Lung (tissue), 12 donors: ENCODE measurements around the gene CNTNAP2. TPM values are rescaled to one million over a fixed set of nuclear protein-coding genes. Genes with fewer than 3 reads are reported as not detected.

Source experiments
- ATAC-seq: fragments of 200-7000 bp; cut with Tn5 transposase; one replicate; pipeline ENCODE4 v1.9.1; 2020; ENCODE audit warnings: moderate number of reproducible peaks; ENCODE audit not compliant: insufficient read depth, low FRiP score
- DNase-seq, 3 donors: peaks; one replicate each; pipeline ENCODE4 v3.0.0-alpha.2; 2013 to 2017
- H3K27ac ChIP-seq, 2 donors: one replicate each; pipeline ENCODE4 v1.5.1; 2013; ENCODE audit warnings: mild to moderate bottlenecking in 2 of 2, moderate library complexity in 2 of 2, control low read depth in 1 of 2, inconsistent platforms in 1 of 2, low read depth in 1 of 2, low read length in 1 of 2
- H3K27me3 ChIP-seq, 3 donors: one replicate each; pipeline ENCODE4 v1.5.1; 2013; ENCODE audit warnings: low read length in 2 of 3; ENCODE audit not compliant: control insufficient read depth in 3 of 3, insufficient read depth in 3 of 3
- H3K36me3 ChIP-seq, 4 donors: one replicate each; pipeline ENCODE4 v1.5.1; 2013; ENCODE audit warnings: low read length in 4 of 4, mild to moderate bottlenecking in 1 of 4, moderate library complexity in 1 of 4; ENCODE audit not compliant: control insufficient read depth in 4 of 4, insufficient read depth in 4 of 4
- H3K4me1 ChIP-seq, 5 donors: one replicate each; pipeline ENCODE4 v1.5.1; 2013; ENCODE audit warnings: low read length in 5 of 5, mild to moderate bottlenecking in 2 of 5, moderate library complexity in 1 of 5; ENCODE audit not compliant: control insufficient read depth in 5 of 5, insufficient read depth in 5 of 5
- H3K4me3 ChIP-seq: one replicate; pipeline ENCODE4 v1.5.1; 2013; ENCODE audit warnings: mild to moderate bottlenecking, control low read depth, moderate library complexity
- H3K9ac ChIP-seq, 2 donors: one replicate each; pipeline ENCODE4 v1.5.1; 2013; ENCODE audit warnings: low read length in 2 of 2, control low read depth in 1 of 2; ENCODE audit not compliant: insufficient read depth in 1 of 2
- H3K9me3 ChIP-seq, 4 donors: one replicate each; pipeline ENCODE4 v1.5.1; 2013; ENCODE audit warnings: low read length in 3 of 4, mild to moderate bottlenecking in 1 of 4, moderate library complexity in 1 of 4; ENCODE audit not compliant: control insufficient read depth in 4 of 4, insufficient read depth in 3 of 4
- CTCF ChIP-seq: IDR thresholded peaks from 2 replicates; pipeline ENCODE4 v1.5.1; 2012; ENCODE audit warnings: mild to moderate bottlenecking; ENCODE audit errors: control extremely low read depth, extremely low read depth
- WGBS, 2 donors: extraction: QIAGEN DNeasy Blood & Tissue Kit; methylation state at CpG; one replicate each; pipeline ENCODE4 v1.1.7; 2013; 5-methylcytosine and 5-hydroxymethylcytosine counted together
- polyA plus RNA-seq, 2 donors: library from polyadenylated mRNA; stranded (reverse); fragments of 200-250 nt; gene quantifications; one replicate each; pipeline ENCODE4 v1.2.1, GENCODE V29; 2013
- total RNA-seq, 2 donors: library from RNA; depleted of rRNA in 1 of 2; stranded (reverse); fragments of >200 nt in 1 of 2; gene quantifications; one replicate each; pipeline ENCODE4 v1.2.1, GENCODE V29; 2014 to 2021
- donor health status: control.
- donor health status: control.
- donor health status: Bipolar disorder and iron deficiency.
- donor health status: healthy.
- donor health status: DM: yes; HTN: yes; CAD: no.

Gene CNTNAP2
- total and polyA plus RNA-seq, 4 donors = 0.18 to 45.3 (median 0.52) TPM

GRCh38 chr7:146494952-146495596 lies 378.5 kb downstream of the CNTNAP2 start:
- no peaks in the 10 kb centered on the region for H3K27me3 ChIP-seq
- H3K4me3 ChIP-seq = no peak overlapping the region
- no peaks in the 10 kb centered on the region for H3K4me1 ChIP-seq
- no peak overlapping the region for H3K27ac ChIP-seq
- 71 to 79% methylated on average over 6 of the region's 6 CpGs for WGBS, 2 donors
- H3K36me3 ChIP-seq = no peaks in the 10 kb centered on the region
- no peak for TF ChIP-seq CTCF
- peaks cover 0 to 2% (median 0%) of the 10 kb centered on the region in 4 donors for H3K9me3 ChIP-seq
- H3K9ac ChIP-seq = no peak overlapping the region
- DNase-seq (no peak), ATAC-seq (no peak)

- peaks cover 0 to 2% (median 0%) of the 10 kb centered on the region in 4 donors for H3K9me3 ChIP-seq
- DNase-seq = no peak
- ATAC-seq = no peak
- no peak overlapping the region for H3K9ac ChIP-seq
- WGBS, 2 donors = 61 to 64% methylated on average over 2 of the region's 2 CpGs
- no peak overlapping the region for H3K4me3 ChIP-seq
- H3K4me1 ChIP-seq = no peaks in the 10 kb centered on the region
- no peaks in the 10 kb centered on the region for H3K27me3 ChIP-seq
- TF ChIP-seq CTCF = no peak
- H3K36me3 ChIP-seq = no peaks in the 10 kb centered on the region
- H3K27ac ChIP-seq = no peak overlapping the region
Measured at GRCh38 chr7:146496657-146497056, 380.1 kb downstream of the CNTNAP2 start.

- no peak for ATAC-seq
- Histone ChIP-seq H3K4me1 (no peaks in the 10 kb centered on the region), H3K9me3 (peaks cover 0 to 13% (median under 1%) of the 10 kb centered on the region in 4 donors), H3K36me3 (no peaks in the 10 kb centered on the region), H3K27me3 (no peaks in the 10 kb centered on the region), H3K4me3 (no peak overlapping the region), H3K27ac (no peak overlapping the region), H3K9ac (no peak overlapping the region)
- no peak for DNase-seq
- 69 to 76% methylated on average over 2 of the region's 2 CpGs for WGBS, 2 donors
- TF ChIP-seq CTCF = no peak
Measured at GRCh38 chr7:146499970-146500369, 383.4 kb downstream of the CNTNAP2 start.

GRCh38 chr7:146503844-146504243 lies 387.2 kb downstream of the CNTNAP2 start:
- no peaks in the 10 kb centered on the region for H3K27me3 ChIP-seq
- no peak overlapping the region for H3K9ac ChIP-seq
- H3K27ac ChIP-seq = no peak overlapping the region
- no peaks in the 10 kb centered on the region for H3K4me1 ChIP-seq
- DNase-seq (no peak), ATAC-seq (no peak)
- H3K9me3 ChIP-seq = peaks cover 0 to 28% (median 7%) of the 10 kb centered on the region in 4 donors
- 90 to 91% methylated on average over 5 of the region's 5 CpGs for WGBS, 2 donors
- H3K36me3 ChIP-seq = no peaks in the 10 kb centered on the region
- no peak overlapping the region for H3K4me3 ChIP-seq
- no peak for TF ChIP-seq CTCF
